ENCODE results near the gene SYTL1.

GRCh38 chr1:27365372-27366112, 23.7 kb downstream of the SYTL1 start:
- TF ChIP-seq CTCF (IDR thresholded peaks at IDR 0.05) (no peak), POLR2A (IDR thresholded peaks at IDR 0.05) (peak; percentile 67)

All from transverse colon (tissue), 3 donors.